Activated CD4-positive, alpha-beta memory T cell treated with anti-CD3 and anti-CD28 coated beads, Interleukin-2, amount 10 ng/mL, durations not matched to agents 7 days and 5 days (primary cell): Measurements from ENCODE around the gene CMTM3. TPM values are rescaled to one million over a fixed set of nuclear protein-coding genes. Genes with fewer than 3 reads are reported as not detected.

Source experiments
- CTCF ChIA-PET: fragments of 350-600 bp; sonication (Branson Sonifier 250); formaldehyde crosslinking; loops from one replicate; lab custom pipeline; 2021; ENCODE audit warnings: antibody characterized with exemption, inconsistent platforms; lab: Charles Lee
- POLR2A ChIA-PET: fragments of 350-600 bp; sonication (Branson Sonifier 250); formaldehyde crosslinking; loops from one replicate; lab custom pipeline; 2021; ENCODE audit warnings: antibody characterized with exemption; lab: Charles Lee
- DNase-seq: peaks from one replicate; pipeline ENCODE4 v3.0.0-alpha.2; 2020
- H3K27ac Mint-ChIP-seq: one replicate; pipeline ENCODE4 v1.8.0; 2021; ENCODE audit warnings: mild to moderate bottlenecking, mixed read lengths
- H3K27me3 Mint-ChIP-seq: one replicate; pipeline ENCODE4 v1.8.0; 2021; ENCODE audit warnings: mixed read lengths
- H3K36me3 Mint-ChIP-seq: one replicate; pipeline ENCODE4 v1.8.0; 2021; ENCODE audit warnings: low read depth, mixed read lengths
- H3K4me1 Mint-ChIP-seq: one replicate; pipeline ENCODE4 v1.8.0; 2021; ENCODE audit warnings: mixed read lengths
- H3K4me3 Mint-ChIP-seq: one replicate; pipeline ENCODE4 v1.8.0; 2021; ENCODE audit warnings: mild to moderate bottlenecking, mixed read lengths
- H3K9me3 Mint-ChIP-seq: one replicate; pipeline ENCODE4 v1.8.0; 2021; ENCODE audit warnings: mixed read lengths
- total RNA-seq, 2 experiments: library from RNA; stranded (reverse); gene quantifications; one replicate each; pipeline ENCODE4 v1.2.3, GENCODE V29; 2021

The CMTM3 gene
- total RNA-seq, 2 experiments from 2014 or later: 111 TPM

- Mint-ChIP-seq H3K4me3 (no peak overlapping the region), H3K27ac (no peak overlapping the region), H3K27me3 (peaks cover 6% of the 10 kb centered on the region), H3K36me3 (no peaks in the 10 kb centered on the region), H3K9me3 (no peaks in the 10 kb centered on the region), H3K4me1 (peaks cover 16% of the 10 kb centered on the region)
- CTCF ChIA-PET: interaction anchor here (1.0 kb wide), 1 partner anchor 9 kb away, joined by 3 read pairs; no protein-coding TSS in a partner anchor
- DNase-seq: no peak
- POLR2A ChIA-PET: no interaction called here
Observed at GRCh38 chr16:66649167-66649566, 44.7 kb downstream of the CMTM3 start.

GRCh38 chr16:66649636-66650205, 45.2 kb downstream of the CMTM3 start:
- H3K27ac Mint-ChIP-seq: no peak overlapping the region
- peaks cover 16% of the 10 kb centered on the region for H3K4me1 Mint-ChIP-seq
- DNase-seq: no peak
- H3K36me3 Mint-ChIP-seq: no peaks in the 10 kb centered on the region
- peaks cover 6% of the 10 kb centered on the region for H3K27me3 Mint-ChIP-seq
- ChIA-PET CTCF (interaction anchor here (1.5 to 4.3 kb wide), 7 partner anchors 9 to 87 kb away, joined by 7 to 37 read pairs (median 13); no protein-coding TSS in a partner anchor), POLR2A (no interaction called here)
- no peaks in the 10 kb centered on the region for H3K9me3 Mint-ChIP-seq
- no peak overlapping the region for H3K4me3 Mint-ChIP-seq

GRCh38 chr16:66650707-66651473, 46.4 kb downstream of the CMTM3 start:
- POLR2A ChIA-PET: interaction anchor here (0.7 to 1.4 kb wide), 6 partner anchors 26 to 101 kb away, joined by 3 to 4 read pairs (median 3); partner anchors contain the start of genes CKLF and DYNC1LI2
- Mint-ChIP-seq H3K36me3 (no peaks in the 10 kb centered on the region), H3K27me3 (peaks cover 6% of the 10 kb centered on the region), H3K27ac (no peak overlapping the region), H3K9me3 (no peaks in the 10 kb centered on the region), H3K4me1 (peaks cover 16% of the 10 kb centered on the region), H3K4me3 (peak overlapping the region; percentile 38)
- CTCF ChIA-PET: interaction anchor here (0.7 to 4.3 kb wide), 36 partner anchors 8 to 310 kb away, joined by 3 to 37 read pairs (median 4); partner anchors contain the start of genes DYNC1LI2, NAE1 and PDP2
- peak; percentile 82 for DNase-seq

- no peak for DNase-seq
- H3K36me3 Mint-ChIP-seq: no peaks in the 10 kb centered on the region
- ChIA-PET POLR2A (interaction anchor here (1.2 to 1.4 kb wide), 5 partner anchors 26 to 100 kb away, joined by 3 to 4 read pairs (median 3); partner anchors contain the start of genes CKLF and DYNC1LI2), CTCF (interaction anchor here (0.7 to 4.3 kb wide), 36 partner anchors 8 to 311 kb away, joined by 3 to 37 read pairs (median 4); partner anchors contain the start of genes DYNC1LI2, NAE1 and PDP2)
- peaks cover 8% of the 10 kb centered on the region for H3K27me3 Mint-ChIP-seq
- no peaks in the 10 kb centered on the region for H3K9me3 Mint-ChIP-seq
- no peak overlapping the region for H3K27ac Mint-ChIP-seq
- H3K4me3 Mint-ChIP-seq: no peak overlapping the region
- peaks cover 16% of the 10 kb centered on the region for H3K4me1 Mint-ChIP-seq
Observed at GRCh38 chr16:66651474-66651765, 46.9 kb downstream of the CMTM3 start.

GRCh38 chr16:66651965-66652364, 47.5 kb downstream of the CMTM3 start:
- Mint-ChIP-seq H3K27ac (no peak overlapping the region), H3K4me3 (no peak overlapping the region), H3K27me3 (peaks cover 12% of the 10 kb centered on the region), H3K36me3 (no peaks in the 10 kb centered on the region), H3K9me3 (no peaks in the 10 kb centered on the region), H3K4me1 (peaks cover 19% of the 10 kb centered on the region)
- ChIA-PET POLR2A (interaction anchor here (1.2 to 1.4 kb wide), 3 partner anchors 25 to 89 kb away, joined by 3 read pairs; no protein-coding TSS in a partner anchor), CTCF (interaction anchor here (0.7 to 4.3 kb wide), 17 partner anchors 10 to 311 kb away, joined by 3 to 37 read pairs (median 5); partner anchors contain the start of gene NAE1)
- no peak for DNase-seq

- peaks cover 10% of the 10 kb centered on the region for H3K27me3 Mint-ChIP-seq
- no peak overlapping the region for H3K27ac Mint-ChIP-seq
- no peaks in the 10 kb centered on the region for H3K9me3 Mint-ChIP-seq
- no peaks in the 10 kb centered on the region for H3K36me3 Mint-ChIP-seq
- peaks cover 19% of the 10 kb centered on the region for H3K4me1 Mint-ChIP-seq
- CTCF ChIA-PET: interaction anchor here (0.9 to 4.3 kb wide), 2 partner anchors 12 to 44 kb away, joined by 3 to 35 read pairs; no protein-coding TSS in a partner anchor
- H3K4me3 Mint-ChIP-seq: no peak overlapping the region
- DNase-seq: no peak
- POLR2A ChIA-PET: no interaction called here
Observed at GRCh38 chr16:66652661-66653360, 48.3 kb downstream of the CMTM3 start.

GRCh38 chr16:66653581-66654350, 49.3 kb downstream of the CMTM3 start:
- peaks cover 16% of the 10 kb centered on the region for H3K27me3 Mint-ChIP-seq
- H3K4me3 Mint-ChIP-seq: no peak overlapping the region
- ChIA-PET CTCF (interaction anchor here (4.3 kb wide), 1 partner anchor 45 kb away, joined by 35 read pairs; no protein-coding TSS in a partner anchor), POLR2A (no interaction called here)
- H3K9me3 Mint-ChIP-seq: no peaks in the 10 kb centered on the region
- no peak for DNase-seq
- no peak overlapping the region for H3K27ac Mint-ChIP-seq
- H3K36me3 Mint-ChIP-seq: no peaks in the 10 kb centered on the region
- peaks cover 19% of the 10 kb centered on the region for H3K4me1 Mint-ChIP-seq

GRCh38 chr16:66656547-66656946, 52.0 kb downstream of the CMTM3 start:
- ChIA-PET POLR2A (no interaction called here), CTCF (interaction anchor here (0.7 kb wide), 1 partner anchor 48 kb away, joined by 3 read pairs; no protein-coding TSS in a partner anchor)
- no peak overlapping the region for H3K4me3 Mint-ChIP-seq
- no peaks in the 10 kb centered on the region for H3K9me3 Mint-ChIP-seq
- H3K27me3 Mint-ChIP-seq: peaks cover 15% of the 10 kb centered on the region
- H3K4me1 Mint-ChIP-seq: peaks cover 8% of the 10 kb centered on the region
- DNase-seq: no peak
- H3K36me3 Mint-ChIP-seq: no peaks in the 10 kb centered on the region
- no peak overlapping the region for H3K27ac Mint-ChIP-seq

- no peak for DNase-seq
- ChIA-PET CTCF (interaction anchor here (2.0 kb wide), 1 partner anchor 8 kb away, joined by 9 read pairs; no protein-coding TSS in a partner anchor), POLR2A (no interaction called here)
- Mint-ChIP-seq H3K27ac (no peak overlapping the region), H3K4me3 (no peak overlapping the region), H3K4me1 (peaks cover 3% of the 10 kb centered on the region), H3K27me3 (peaks cover 15% of the 10 kb centered on the region), H3K36me3 (no peaks in the 10 kb centered on the region), H3K9me3 (no peaks in the 10 kb centered on the region)
Observed at GRCh38 chr16:66658143-66658859, 53.8 kb downstream of the CMTM3 start.

- Mint-ChIP-seq H3K27ac (no peak overlapping the region), H3K27me3 (peaks cover 15% of the 10 kb centered on the region), H3K36me3 (no peaks in the 10 kb centered on the region), H3K4me3 (no peak overlapping the region), H3K9me3 (no peaks in the 10 kb centered on the region), H3K4me1 (peaks cover 3% of the 10 kb centered on the region)
- CTCF ChIA-PET: interaction anchor here (2.0 kb wide), 1 partner anchor 8 kb away, joined by 9 read pairs; no protein-coding TSS in a partner anchor
- no peak for DNase-seq
- POLR2A ChIA-PET: no interaction called here
Observed at GRCh38 chr16:66658860-66659190, 54.3 kb downstream of the CMTM3 start.

- no peak for DNase-seq
- Mint-ChIP-seq H3K36me3 (no peaks in the 10 kb centered on the region), H3K4me3 (no peak overlapping the region), H3K4me1 (peaks cover 3% of the 10 kb centered on the region), H3K9me3 (no peaks in the 10 kb centered on the region), H3K27me3 (peaks cover 15% of the 10 kb centered on the region), H3K27ac (no peak overlapping the region)
- ChIA-PET CTCF (interaction anchor here (0.6 to 3.8 kb wide), 5 partner anchors 8 to 207 kb away, joined by 3 to 37 read pairs (median 3); no protein-coding TSS in a partner anchor), POLR2A (no interaction called here)
Observed at GRCh38 chr16:66660422-66661209, 56.1 kb downstream of the CMTM3 start.
